HEK293 (cell line): ENCODE results near the gene DBN1.

Experiments used
- CTCF ChIP-seq: fragments of 450-650 bp; formaldehyde crosslinking; IDR thresholded peaks from 2 replicates; pipeline ENCODE4 v1.5.1; 2016; ENCODE audit warnings: missing biosample characterization, missing genetic modification characterization
- SETDB1 ChIP-seq: IDR thresholded peaks from one replicate; pipeline ENCODE4 v1.6.1; 2017; ENCODE audit warnings: mild to moderate bottlenecking, low read length, moderate library complexity, mixed read lengths; ENCODE audit not compliant: insufficient read length
- ZBTB10 ChIP-seq: fragments of 450-650 bp; formaldehyde crosslinking; IDR thresholded peaks from 2 replicates; pipeline ENCODE4 v1.5.1; 2016; ENCODE audit warnings: missing biosample characterization, missing genetic modification characterization
- ZNF132 ChIP-seq: fragments of 450-650 bp; formaldehyde crosslinking; IDR thresholded peaks from 2 replicates; pipeline ENCODE4 v1.5.1; 2017; ENCODE audit warnings: missing biosample characterization, missing genetic modification characterization, borderline replicate concordance
- ZNF239 ChIP-seq: fragments of 450-650 bp; formaldehyde crosslinking; IDR thresholded peaks from 2 replicates; pipeline ENCODE4 v1.5.1; 2016; ENCODE audit warnings: missing biosample characterization, missing genetic modification characterization
- ZNF341 ChIP-seq: fragments of 450-650 bp; formaldehyde crosslinking; IDR thresholded peaks from 2 replicates; pipeline ENCODE4; 2016; ENCODE audit warnings: low read depth, missing biosample characterization, missing genetic modification characterization
- ZNF660 ChIP-seq: fragments of 450-650 bp; IDR thresholded peaks from 2 replicates; pipeline ENCODE4 v1.5.1; 2018; ENCODE audit warnings: missing biosample characterization, mild to moderate bottlenecking, missing genetic modification characterization
- TF ChIP-seq, protein P1 (sequence below): fragments of 450-650 bp; formaldehyde crosslinking; IDR thresholded peaks from 2 replicates; pipeline ENCODE4 v1.5.1; 2016; ENCODE audit warnings: missing biosample characterization, missing genetic modification characterization
- TF ChIP-seq, protein P2 (sequence below): fragments of 450-650 bp; formaldehyde crosslinking; IDR thresholded peaks from 2 replicates; pipeline ENCODE4 v1.5.1; 2016; ENCODE audit warnings: missing biosample characterization, missing genetic modification characterization

DNA sequence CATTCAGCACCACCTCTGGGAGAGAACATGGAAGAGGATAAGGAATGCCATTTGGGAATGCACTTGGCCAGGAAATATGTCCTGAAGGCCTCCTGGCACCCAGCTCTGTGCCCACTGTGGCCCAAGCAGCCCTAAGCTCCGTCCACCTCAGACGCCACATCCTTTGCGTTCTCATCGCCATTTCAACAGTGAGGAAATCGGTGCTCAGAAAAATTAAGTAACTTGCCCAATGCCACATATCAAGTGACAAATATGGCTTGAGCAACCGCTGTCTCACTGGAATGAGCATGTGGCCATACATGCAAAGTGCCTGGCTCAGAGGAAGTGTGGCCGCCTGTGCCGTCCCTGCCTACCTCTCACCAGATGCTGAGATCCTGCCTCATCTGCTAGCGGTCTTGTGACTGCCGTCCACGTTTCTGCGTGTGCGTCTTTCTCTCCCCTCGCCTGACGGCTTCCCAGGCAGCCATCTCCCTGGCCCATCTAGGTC is 37.2 kb upstream of the DBN1 start:
- TF ChIP-seq CTCF (no peak), SETDB1 (no peak), ZNF341 (no peak), ZNF660 (tag by site-specific recombination) (no peak), ZNF239 (tag by site-specific recombination) (no peak), ZBTB10 (no peak), ZNF132 (tag by site-specific recombination) (no peak)
- TF ChIP-seq, protein P1, sequence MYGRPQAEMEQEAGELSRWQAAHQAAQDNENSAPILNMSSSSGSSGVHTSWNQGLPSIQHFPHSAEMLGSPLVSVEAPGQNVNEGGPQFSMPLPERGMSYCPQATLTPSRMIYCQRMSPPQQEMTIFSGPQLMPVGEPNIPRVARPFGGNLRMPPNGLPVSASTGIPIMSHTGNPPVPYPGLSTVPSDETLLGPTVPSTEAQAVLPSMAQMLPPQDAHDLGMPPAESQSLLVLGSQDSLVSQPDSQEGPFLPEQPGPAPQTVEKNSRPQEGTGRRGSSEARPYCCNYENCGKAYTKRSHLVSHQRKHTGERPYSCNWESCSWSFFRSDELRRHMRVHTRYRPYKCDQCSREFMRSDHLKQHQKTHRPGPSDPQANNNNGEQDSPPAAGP (tag by site-specific recombination) = no peak
- TF ChIP-seq, protein P2, sequence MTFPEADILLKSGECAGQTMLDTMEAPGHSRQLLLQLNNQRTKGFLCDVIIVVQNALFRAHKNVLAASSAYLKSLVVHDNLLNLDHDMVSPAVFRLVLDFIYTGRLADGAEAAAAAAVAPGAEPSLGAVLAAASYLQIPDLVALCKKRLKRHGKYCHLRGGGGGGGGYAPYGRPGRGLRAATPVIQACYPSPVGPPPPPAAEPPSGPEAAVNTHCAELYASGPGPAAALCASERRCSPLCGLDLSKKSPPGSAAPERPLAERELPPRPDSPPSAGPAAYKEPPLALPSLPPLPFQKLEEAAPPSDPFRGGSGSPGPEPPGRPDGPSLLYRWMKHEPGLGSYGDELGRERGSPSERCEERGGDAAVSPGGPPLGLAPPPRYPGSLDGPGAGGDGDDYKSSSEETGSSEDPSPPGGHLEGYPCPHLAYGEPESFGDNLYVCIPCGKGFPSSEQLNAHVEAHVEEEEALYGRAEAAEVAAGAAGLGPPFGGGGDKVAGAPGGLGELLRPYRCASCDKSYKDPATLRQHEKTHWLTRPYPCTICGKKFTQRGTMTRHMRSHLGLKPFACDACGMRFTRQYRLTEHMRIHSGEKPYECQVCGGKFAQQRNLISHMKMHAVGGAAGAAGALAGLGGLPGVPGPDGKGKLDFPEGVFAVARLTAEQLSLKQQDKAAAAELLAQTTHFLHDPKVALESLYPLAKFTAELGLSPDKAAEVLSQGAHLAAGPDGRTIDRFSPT (tag by site-specific recombination) = no peak
